GM23248 (cell line): ENCODE measurements around the gene TAF3. TPM values are rescaled to one million over a fixed set of nuclear protein-coding genes. Genes with fewer than 3 reads are reported as not detected.

Source experiments
- DNase-seq: peaks from one replicate; pipeline ENCODE4 v3.0.0-alpha.2; 2015
- H2AFZ ChIP-seq: fragments of 200-600 bp; sonication (generic); 2 replicates; pipeline ENCODE4 v1.6.1; 2016; ENCODE audit warnings: antibody characterized with exemption
- H3F3A ChIP-seq: fragments of 200-600 bp; sonication (generic); 2 replicates; pipeline ENCODE4 v1.6.1; 2016; ENCODE audit warnings: mild to moderate bottlenecking, antibody characterized with exemption, mixed run types; ENCODE audit not compliant: insufficient read depth
- H3K27ac ChIP-seq: fragments of 200-600 bp; sonication (generic); 2 replicates; pipeline ENCODE4 v1.5.1; 2016; ENCODE audit warnings: mild to moderate bottlenecking
- H3K27me3 ChIP-seq: fragments of 200-600 bp; sonication (generic); replicated peaks from 2 replicates; pipeline ENCODE4 v1.6.1; 2016; ENCODE audit warnings: mild to moderate bottlenecking; ENCODE audit not compliant: insufficient read depth
- H3K36me3 ChIP-seq: fragments of 200-600 bp; sonication (generic); 2 replicates; pipeline ENCODE4 v1.6.1; 2016; ENCODE audit warnings: low read depth, mild to moderate bottlenecking
- H3K4me1 ChIP-seq: fragments of 200-600 bp; sonication (generic); 2 replicates; pipeline ENCODE4 v1.6.1; 2016; ENCODE audit warnings: mild to moderate bottlenecking; ENCODE audit not compliant: insufficient read depth
- H3K4me2 ChIP-seq: fragments of 200-600 bp; sonication (generic); one replicate; pipeline ENCODE4 v1.6.1; 2016; ENCODE audit warnings: mild to moderate bottlenecking; ENCODE audit not compliant: unreplicated experiment
- H3K4me3 ChIP-seq: fragments of 200-600 bp; sonication (generic); 2 replicates; pipeline ENCODE4 v1.5.1; 2016; ENCODE audit warnings: mild to moderate bottlenecking
- H3K79me2 ChIP-seq: fragments of 200-600 bp; sonication (generic); 2 replicates; pipeline ENCODE4 v1.6.1; 2016; ENCODE audit warnings: mild to moderate bottlenecking; ENCODE audit not compliant: insufficient read depth
- H3K9ac ChIP-seq: fragments of 200-600 bp; sonication (generic); 2 replicates; pipeline ENCODE4 v1.6.1; 2016; ENCODE audit warnings: mild to moderate bottlenecking
- H3K9me2 ChIP-seq: fragments of 200-600 bp; sonication (generic); 2 replicates; pipeline ENCODE4 v1.6.1; 2016; ENCODE audit warnings: mixed run types, mild to moderate bottlenecking, moderate library complexity; ENCODE audit not compliant: insufficient read depth
- H3K9me3 ChIP-seq: fragments of 200-600 bp; sonication (generic); one replicate; pipeline ENCODE4 v1.6.1; 2017; ENCODE audit warnings: low read depth
- H4K20me1 ChIP-seq: fragments of 200-600 bp; sonication (generic); 2 replicates; pipeline ENCODE4 v1.6.0; 2016; ENCODE audit not compliant: insufficient read depth
- EZH2 ChIP-seq: fragments of 200-600 bp; sonication (generic); IDR thresholded peaks from 2 replicates; pipeline ENCODE4 v1.6.1; 2018; ENCODE audit warnings: antibody characterized with exemption, mild to moderate bottlenecking; ENCODE audit not compliant: insufficient read depth, poor library complexity, severe bottlenecking
- EZH2phosphoT487 ChIP-seq: fragments of 200-600 bp; sonication (generic); IDR thresholded peaks from 2 replicates; pipeline ENCODE4 v1.6.1; 2018; ENCODE audit warnings: antibody characterized with exemption, moderate library complexity, mild to moderate bottlenecking, low read depth; ENCODE audit not compliant: insufficient read depth
- WGBS, 2 experiments: methylation state at CpG; one replicate each; pipeline ENCODE4 v1.1.6; 2015 to 2017; ENCODE audit warnings: low lambda C conversion rate in 2 of 2, low coverage in 1 of 2; ENCODE audit errors: missing lambda C conversion rate in 2 of 2; 5-methylcytosine and 5-hydroxymethylcytosine counted together
- in situ Hi-C: fragments of 300-500 bp; cut with MboI; formaldehyde crosslinking; loops from 2 replicates; pipeline ENCODE4 v1.15.0; 2020
- polyA plus RNA-seq: library from polyadenylated mRNA; unstranded; fragments of >200 nt; fragmentation: Nextera tagmentation; extraction: Ambion mirVana; gene quantifications from 2 replicates; pipeline ENCODE4 v1.2.1, GENCODE V29; 2016
- total RNA-seq: library from RNA; depleted of rRNA; stranded (reverse); fragments of >200 nt; shearing (Covaris generic); gene quantifications from 2 replicates; pipeline ENCODE4 v1.2.3, GENCODE V29; 2014

TAF3 gene
- total and polyA plus RNA-seq, 2 experiments from 2014 or later = 1.7 to 5.5 TPM

DNA sequence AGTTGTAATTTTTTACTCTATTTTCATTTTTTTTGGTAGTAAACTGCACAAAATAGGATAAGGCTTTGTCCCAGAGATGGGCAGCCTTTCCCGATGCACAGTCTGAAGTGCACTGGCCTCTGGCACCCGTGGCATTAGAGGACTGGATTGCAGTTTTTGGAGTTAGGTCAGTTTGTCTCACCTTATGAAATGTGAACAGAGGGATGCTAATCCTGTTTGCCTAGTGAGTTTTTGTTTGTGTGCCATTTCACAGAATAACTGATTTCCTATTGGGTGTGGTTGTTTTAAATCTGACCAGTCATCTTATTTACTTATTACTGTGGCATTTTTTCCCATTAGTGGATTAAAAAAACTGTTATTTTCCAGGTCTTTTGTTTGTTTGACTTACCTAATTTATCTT lies 126.7 kb downstream of the TAF3 start:
- H3K4me2 ChIP-seq = no peak overlapping the region
- H3K4me1 ChIP-seq = peaks cover 37% of the 10 kb centered on the region
- no peaks in the 10 kb centered on the region for H4K20me1 ChIP-seq
- no peak overlapping the region for H3K9ac ChIP-seq
- no peak overlapping the region for H3K4me3 ChIP-seq
- no peak overlapping the region for H3K27ac ChIP-seq
- in situ Hi-C loops = no loop called here
- no peak for TF ChIP-seq EZH2
- no peak for TF ChIP-seq EZH2phosphoT487
- H2AFZ ChIP-seq = no peak overlapping the region
- no peaks in the 10 kb centered on the region for H3K79me2 ChIP-seq
- no peaks in the 10 kb centered on the region for H3K36me3 ChIP-seq
- peak; percentile 29 for DNase-seq
- 98 to 100% methylated on average over 2 of the region's 2 CpGs for WGBS, 2 experiments
- no peaks in the 10 kb centered on the region for H3K9me3 ChIP-seq
- peaks cover 8% of the 10 kb centered on the region; the same call in 1 of the 2 replicates for H3F3A ChIP-seq
- no peaks in the 10 kb centered on the region for H3K9me2 ChIP-seq
- no peaks in the 10 kb centered on the region for H3K27me3 ChIP-seq

DNA sequence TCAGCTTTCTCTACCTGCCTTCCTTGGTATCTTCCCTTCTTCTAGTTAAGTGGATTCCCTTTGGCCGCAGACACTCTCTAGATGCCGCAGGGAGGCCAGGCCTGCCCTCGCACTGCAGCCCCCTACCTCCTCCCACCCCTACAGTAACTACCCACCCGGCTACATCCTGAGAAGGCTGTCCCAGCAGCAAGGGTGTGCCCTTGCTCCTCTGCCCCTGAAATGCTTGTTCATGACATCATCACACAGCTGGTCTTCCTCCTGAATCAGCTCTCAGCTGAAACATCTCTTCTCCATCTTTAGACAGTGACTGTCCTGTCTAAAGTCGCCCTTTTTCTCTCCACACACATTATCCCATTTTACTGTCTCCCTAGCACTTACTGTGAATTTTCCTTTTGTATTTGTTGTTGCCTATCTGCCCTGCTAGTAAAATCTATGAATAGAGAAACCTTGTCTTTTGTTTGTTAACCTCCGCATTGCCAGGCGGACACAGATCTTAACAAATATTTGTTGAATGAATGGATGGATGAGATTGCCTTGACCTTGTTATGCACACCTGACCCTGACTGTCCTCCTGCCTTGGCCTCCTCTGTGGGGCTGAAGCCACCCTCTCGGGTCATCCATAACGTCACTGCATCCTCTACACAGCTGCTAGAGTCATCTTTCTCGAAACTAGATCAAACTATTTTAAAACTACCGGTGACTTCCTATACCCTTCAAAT lies 127.3 kb downstream of the TAF3 start:
- in situ Hi-C loops = no loop called here
- Histone ChIP-seq H3F3A (peaks cover 8% of the 10 kb centered on the region; the same call in 1 of the 2 replicates), H3K4me2 (no peak overlapping the region), H2AFZ (no peak overlapping the region), H3K36me3 (no peaks in the 10 kb centered on the region), H3K27ac (no peak overlapping the region), H3K4me3 (no peak overlapping the region), H3K79me2 (no peaks in the 10 kb centered on the region), H4K20me1 (no peaks in the 10 kb centered on the region), H3K9me2 (no peaks in the 10 kb centered on the region), H3K27me3 (no peaks in the 10 kb centered on the region), H3K9me3 (no peaks in the 10 kb centered on the region), H3K9ac (no peak overlapping the region), H3K4me1 (peaks cover 37% of the 10 kb centered on the region)
- peak; percentile 63 for DNase-seq
- 82 to 84% methylated on average over 11 of the region's 11 CpGs for WGBS, 2 experiments
- TF ChIP-seq EZH2 = no peak
- no peak for TF ChIP-seq EZH2phosphoT487

DNA sequence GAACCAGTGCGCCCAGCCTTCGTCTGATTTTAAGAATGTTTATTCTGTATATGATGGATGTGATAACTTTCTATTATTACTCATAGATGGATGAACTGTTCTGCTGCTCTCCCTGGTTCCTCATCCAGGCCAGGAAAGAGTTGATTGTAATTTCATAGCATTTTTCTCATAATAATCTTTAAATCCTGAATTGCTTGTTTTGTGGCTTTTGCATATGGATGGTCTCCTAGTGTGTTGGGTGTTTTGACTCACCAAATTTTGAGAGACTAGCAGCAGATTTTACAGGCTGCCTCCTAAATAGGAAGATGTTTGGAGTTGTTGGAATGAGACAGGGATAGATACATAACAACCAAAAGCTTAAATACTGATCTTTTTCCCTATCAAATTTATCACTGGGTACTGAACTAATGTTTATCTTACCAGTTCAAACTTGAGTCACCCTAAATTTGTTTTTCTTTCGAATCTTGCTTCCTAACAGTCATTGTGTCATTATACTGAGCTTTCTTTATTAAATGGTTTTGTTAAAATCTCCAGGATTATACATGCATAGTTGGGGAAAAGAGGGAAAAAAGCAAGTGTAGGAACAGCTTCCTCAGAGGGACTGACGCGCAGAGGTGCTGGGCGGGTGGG lies 130.2 kb downstream of the TAF3 start:
- H3K9me3 ChIP-seq = no peaks in the 10 kb centered on the region
- no peaks in the 10 kb centered on the region for H3K36me3 ChIP-seq
- no peak overlapping the region for H3K27ac ChIP-seq
- no peaks in the 10 kb centered on the region for H3K27me3 ChIP-seq
- WGBS, 2 experiments = 85 to 87% methylated on average over 6 of the region's 6 CpGs
- in situ Hi-C loops = no loop called here
- H3K79me2 ChIP-seq = no peaks in the 10 kb centered on the region
- no peak overlapping the region for H3K4me3 ChIP-seq
- H4K20me1 ChIP-seq = no peaks in the 10 kb centered on the region
- no peak overlapping the region for H3K9ac ChIP-seq
- no peak overlapping the region for H2AFZ ChIP-seq
- H3F3A ChIP-seq = peaks cover 2% of the 10 kb centered on the region; the same call in 1 of the 2 replicates
- no peak overlapping the region for H3K4me2 ChIP-seq
- H3K4me1 ChIP-seq = peaks cover 39% of the 10 kb centered on the region
- no peak for TF ChIP-seq EZH2
- TF ChIP-seq EZH2phosphoT487 = no peak
- peak; percentile 7 for DNase-seq
- no peaks in the 10 kb centered on the region for H3K9me2 ChIP-seq

DNA sequence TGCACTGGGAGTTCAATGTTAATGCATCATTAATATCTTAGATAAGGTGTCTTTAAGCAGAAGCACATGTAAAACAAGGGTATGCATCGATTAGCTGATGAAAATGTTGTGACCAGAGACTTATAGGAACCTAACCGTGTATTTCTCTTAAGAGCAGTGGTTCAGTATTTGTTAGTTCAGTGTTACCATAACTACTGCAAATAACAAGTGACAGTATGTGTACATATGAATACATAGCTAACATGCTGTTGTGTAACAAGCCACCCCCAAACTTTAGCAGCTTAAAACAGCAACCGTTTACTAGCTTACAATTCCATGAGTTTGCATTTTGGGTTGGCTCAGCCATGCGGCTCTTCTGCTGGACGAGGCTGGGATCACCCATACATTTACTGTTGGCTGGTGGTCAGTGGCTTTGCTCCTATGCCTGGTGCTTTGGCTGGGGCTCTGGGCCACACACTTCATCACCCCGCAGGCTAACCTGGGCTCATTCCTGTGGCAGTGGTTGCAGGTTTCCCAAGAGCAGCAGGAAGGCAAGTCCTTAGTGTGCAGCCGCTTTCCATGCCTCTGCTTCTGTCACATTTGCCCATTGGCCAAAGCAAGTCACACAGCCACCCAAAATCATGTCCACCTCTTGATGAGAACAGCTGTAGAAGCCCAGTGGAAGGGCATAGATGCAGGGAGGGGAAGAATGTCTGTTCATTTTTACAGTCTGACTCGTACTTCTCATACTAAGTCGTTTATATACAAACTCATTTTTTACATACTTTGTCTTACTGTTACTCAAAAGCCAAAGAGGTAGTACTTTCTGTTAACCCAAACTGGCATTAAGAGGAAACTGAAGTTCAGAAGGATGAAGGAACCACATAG lies 132.9 kb downstream of the TAF3 start:
- Histone ChIP-seq H3K79me2 (no peaks in the 10 kb centered on the region), H3K9me3 (no peaks in the 10 kb centered on the region), H3K4me3 (no peak overlapping the region), H3K9ac (no peak overlapping the region), H4K20me1 (no peaks in the 10 kb centered on the region), H3K36me3 (no peaks in the 10 kb centered on the region), H3K4me1 (peaks cover 28% of the 10 kb centered on the region), H3K4me2 (peak overlapping the region; percentile 37), H3K27ac (no peak overlapping the region), H2AFZ (no peak overlapping the region), H3F3A (no peaks in the 10 kb centered on the region), H3K9me2 (no peaks in the 10 kb centered on the region), H3K27me3 (no peaks in the 10 kb centered on the region)
- DNase-seq = peak; percentile 42
- 83 to 85% methylated on average over 9 of the region's 9 CpGs for WGBS, 2 experiments
- no peak for TF ChIP-seq EZH2phosphoT487
- no peak for TF ChIP-seq EZH2
- in situ Hi-C loops = no loop called here
